RPMI7951 (cell line): ENCODE data around the gene BBX. TPM values are rescaled to one million over a fixed set of nuclear protein-coding genes. Genes with fewer than 3 reads are reported as not detected.
A peak's percentile ranks its signal among the peaks of the same experiment; 100 is the strongest.

Experiments used
- DNase-seq: peaks from one replicate; pipeline ENCODE4 v3.0.0-alpha.2; 2012; ENCODE audit warnings: low read depth
- total RNA-seq: library from RNA; depleted of rRNA; stranded (reverse); fragments of >200 nt; shearing (Covaris generic); gene quantifications from 2 replicates; pipeline ENCODE4 v1.2.3, GENCODE V29; 2014

Gene BBX
- total RNA-seq, 1 experiment from 2014 or later, result 54.2 TPM

GRCh38 chr3:107650788-107651187, 128.0 kb downstream of the BBX start:
- no peak for DNase-seq

GRCh38 chr3:107651782-107652181, 129.0 kb downstream of the BBX start:
- no peak for DNase-seq

- no peak for DNase-seq
Measured at GRCh38 chr3:107654218-107654617, 131.5 kb downstream of the BBX start.

- no peak for DNase-seq
Measured at GRCh38 chr3:107657971-107658370, 135.2 kb downstream of the BBX start.

GRCh38 chr3:107660306-107660976, 137.7 kb downstream of the BBX start:
- peak; percentile 46 for DNase-seq

GRCh38 chr3:107661447-107662123, 138.8 kb downstream of the BBX start:
- peak; percentile 53 for DNase-seq

- DNase-seq, result peak; percentile 77
Measured at GRCh38 chr3:107662124-107662507, 139.4 kb downstream of the BBX start.

- DNase-seq, result no peak
Measured at GRCh38 chr3:107662586-107662985, 139.8 kb downstream of the BBX start.

GRCh38 chr3:107663266-107663665, 140.5 kb downstream of the BBX start:
- no peak for DNase-seq

GRCh38 chr3:107664614-107665013, 141.9 kb downstream of the BBX start:
- no peak for DNase-seq

- DNase-seq, result no peak
Measured at GRCh38 chr3:107665351-107665750, 142.6 kb downstream of the BBX start.

- no peak for DNase-seq
Measured at GRCh38 chr3:107666853-107667252, 144.1 kb downstream of the BBX start.

- DNase-seq, result no peak
Measured at GRCh38 chr3:107668416-107668815, 145.7 kb downstream of the BBX start.

GRCh38 chr3:107668963-107669362, 146.2 kb downstream of the BBX start:
- no peak for DNase-seq

- no peak for DNase-seq
Measured at GRCh38 chr3:107669669-107670068, 146.9 kb downstream of the BBX start.

- DNase-seq, result no peak
Measured at GRCh38 chr3:107670986-107671385, 148.2 kb downstream of the BBX start.

GRCh38 chr3:107674371-107674770, 151.6 kb downstream of the BBX start:
- DNase-seq, result peak; percentile 78

GRCh38 chr3:107675233-107675900, 152.6 kb downstream of the BBX start:
- no peak for DNase-seq

- DNase-seq, result peak; percentile 34
Measured at GRCh38 chr3:107676469-107677309, 153.9 kb downstream of the BBX start.

- peak; percentile 27 for DNase-seq
Measured at GRCh38 chr3:107679921-107680320, 157.2 kb downstream of the BBX start.

- peak; percentile 45 for DNase-seq
Measured at GRCh38 chr3:107680698-107681097, 157.9 kb downstream of the BBX start.

GRCh38 chr3:107681396-107681795, 158.6 kb downstream of the BBX start:
- DNase-seq, result no peak
